Lung microvascular endothelial cell (primary cell): ENCODE measurements around the gene MDK. TPM values are rescaled to one million over a fixed set of nuclear protein-coding genes. Genes with fewer than 3 reads are reported as not detected.
"Not testable (repeated sequence)": the region's sequence is repeated elsewhere in the genome, so short reads cannot be mapped to it uniquely, and the experiment has no call there.

ENCODE experiments used
- DNase-seq, 2 donors: peaks; one replicate each; pipeline versions ENCODE4 v3.0.0 to v3.0.0-alpha.2; 2010; ENCODE audit warnings: low read depth in 2 of 2
- total RNA-seq: library from RNA; depleted of rRNA; stranded (reverse); fragments of >200 nt; gene quantifications from 2 replicates; pipeline ENCODE4 v1.2.1, GENCODE V29; 2014

MDK gene
- total RNA-seq, 1 donor from 2014 or later = 23.8 TPM

- DNase-seq = peak; percentile 62 to 74
Observed at GRCh38 chr11:46367244-46367915, 14.1 kb upstream of the MDK start.

GRCh38 chr11:46367916-46368267, 13.6 kb upstream of the MDK start:
- DNase-seq = no peak

- peak; percentile 79 to 82 for DNase-seq
Observed at GRCh38 chr11:46369458-46370152, 11.9 kb upstream of the MDK start.

- no peak for DNase-seq
Observed at GRCh38 chr11:46370253-46370652, 11.2 kb upstream of the MDK start.

GRCh38 chr11:46371262-46371661, 10.2 kb upstream of the MDK start:
- DNase-seq = not testable (repeated sequence)

- DNase-seq = no peak
Observed at GRCh38 chr11:46372086-46372485, 9.4 kb upstream of the MDK start.

GRCh38 chr11:46372501-46372900, 9.0 kb upstream of the MDK start:
- DNase-seq = not testable (repeated sequence)

- no peak for DNase-seq
Observed at GRCh38 chr11:46373787-46374740, 7.4 kb upstream of the MDK start.

- DNase-seq = no peak
Observed at GRCh38 chr11:46374815-46375214, 6.7 kb upstream of the MDK start.

- no peak for DNase-seq
Observed at GRCh38 chr11:46375392-46376101, 5.9 kb upstream of the MDK start.

GRCh38 chr11:46376258-46377050, 5.0 kb upstream of the MDK start:
- DNase-seq = no peak

GRCh38 chr11:46377290-46377689, 4.2 kb upstream of the MDK start:
- no peak for DNase-seq

GRCh38 chr11:46377831-46378230, 3.6 kb upstream of the MDK start:
- DNase-seq = no peak

GRCh38 chr11:46378296-46378695, 3.2 kb upstream of the MDK start:
- DNase-seq = no peak

- DNase-seq = no peak
Observed at GRCh38 chr11:46378811-46379481, 2.5 kb upstream of the MDK start.

GRCh38 chr11:46379482-46380293, 1.8 kb upstream of the MDK start:
- DNase-seq = not testable (repeated sequence)

GRCh38 chr11:46380340-46381047, 975 bp upstream of the MDK start:
- peak; percentile 60 for DNase-seq

GRCh38 chr11:46381819-46382645, 563 bp downstream of the MDK start:
- peak; percentile 39 to 41 for DNase-seq
